H4 (cell line): ENCODE results near the gene PCGF3. TPM values are rescaled to one million over a fixed set of nuclear protein-coding genes. Genes with fewer than 3 reads are reported as not detected.

ENCODE experiments used
- DNase-seq: peaks from one replicate; pipeline ENCODE4 v3.0.0-alpha.2; 2015; ENCODE audit warnings: low spot score
- total RNA-seq: library from RNA; depleted of rRNA; stranded (reverse); fragments of >200 nt; shearing (Covaris generic); gene quantifications from 2 replicates; pipeline ENCODE4 v1.2.3, GENCODE V29; 2014

The PCGF3 gene
- total RNA-seq, 1 experiment from 2014 or later: 26.1 TPM

DNA sequence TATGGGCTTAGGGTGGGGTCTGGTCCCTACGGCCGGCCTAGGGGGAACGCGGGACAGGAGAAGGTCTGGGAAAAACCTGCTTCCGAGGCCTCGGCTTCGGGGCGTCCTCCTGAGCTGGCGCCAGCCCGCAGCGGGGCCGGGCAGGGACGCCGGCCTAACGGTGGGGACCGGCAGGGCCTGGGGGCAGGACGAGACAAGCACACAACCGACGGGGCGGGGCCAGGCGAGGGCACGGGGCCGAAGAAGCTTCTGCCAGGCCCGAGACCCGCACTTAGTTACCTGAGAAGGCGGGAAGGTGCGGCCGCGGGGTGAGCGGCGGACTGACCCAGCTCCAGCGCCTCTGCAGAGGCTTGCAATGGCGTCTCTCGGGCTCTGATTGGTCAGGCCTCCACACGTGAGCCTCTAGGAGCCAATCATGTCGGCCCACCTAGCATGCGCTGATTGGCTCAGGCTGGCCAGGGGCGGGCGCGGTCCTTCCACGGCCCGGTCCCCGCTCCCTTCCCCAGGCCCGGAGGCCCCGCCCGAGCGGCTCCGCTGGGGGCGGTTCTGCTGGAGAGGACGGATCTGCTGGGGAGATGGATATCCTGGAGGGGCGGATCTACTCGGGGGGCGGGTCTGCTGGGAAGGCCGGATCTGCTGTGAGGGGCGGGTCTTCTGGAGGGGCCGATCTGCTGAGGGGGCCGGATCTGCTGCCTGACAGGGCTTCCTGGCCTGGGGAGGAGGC, 76.0 kb downstream of the PCGF3 start:
- peak; percentile 98 for DNase-seq

DNA sequence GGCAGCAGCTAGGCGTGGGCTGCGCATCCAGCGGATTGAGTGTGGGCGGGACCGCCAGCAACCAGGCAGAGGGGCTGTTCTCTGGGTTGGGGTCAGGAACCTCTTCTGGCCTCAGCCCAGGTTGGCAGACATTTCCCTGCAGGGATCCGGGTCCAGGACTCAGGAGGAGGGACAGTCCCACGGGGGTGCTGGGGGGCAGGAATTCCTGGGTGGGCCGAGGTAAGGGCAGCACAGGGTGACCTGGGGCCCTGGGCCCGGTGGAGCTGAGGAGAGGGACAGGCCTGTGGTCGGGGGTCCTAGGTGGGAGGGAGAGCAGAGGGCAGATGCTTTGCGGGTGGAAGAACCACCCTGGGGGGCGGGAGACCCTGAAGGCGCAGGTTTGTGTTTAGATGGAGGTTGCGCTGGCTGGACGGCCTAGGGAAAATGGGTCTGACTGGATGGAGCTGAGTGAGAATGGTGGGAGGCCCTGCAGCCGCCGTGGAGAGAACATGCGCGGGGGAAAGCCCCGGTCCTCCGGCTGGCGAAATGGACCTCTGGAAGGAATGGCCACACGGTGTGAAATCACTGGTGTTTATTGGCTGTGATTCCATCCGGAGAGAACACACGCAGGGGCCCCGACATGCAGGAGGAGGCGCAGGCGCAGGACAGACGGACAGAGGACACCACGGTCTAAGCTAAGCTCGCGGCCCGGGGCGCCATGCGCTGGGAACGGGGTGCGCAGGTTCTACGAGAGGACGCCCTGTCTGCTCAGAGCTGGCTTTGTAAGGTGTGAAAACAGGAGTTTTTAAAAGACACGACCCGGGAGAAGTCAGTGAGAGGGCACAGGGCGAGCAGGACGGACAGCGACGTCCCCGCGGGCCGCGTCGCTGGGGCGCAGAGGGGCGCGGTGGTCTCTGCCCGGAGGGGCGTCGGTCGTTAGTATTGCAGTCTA, 79.0 kb downstream of the PCGF3 start:
- no peak for DNase-seq

DNA sequence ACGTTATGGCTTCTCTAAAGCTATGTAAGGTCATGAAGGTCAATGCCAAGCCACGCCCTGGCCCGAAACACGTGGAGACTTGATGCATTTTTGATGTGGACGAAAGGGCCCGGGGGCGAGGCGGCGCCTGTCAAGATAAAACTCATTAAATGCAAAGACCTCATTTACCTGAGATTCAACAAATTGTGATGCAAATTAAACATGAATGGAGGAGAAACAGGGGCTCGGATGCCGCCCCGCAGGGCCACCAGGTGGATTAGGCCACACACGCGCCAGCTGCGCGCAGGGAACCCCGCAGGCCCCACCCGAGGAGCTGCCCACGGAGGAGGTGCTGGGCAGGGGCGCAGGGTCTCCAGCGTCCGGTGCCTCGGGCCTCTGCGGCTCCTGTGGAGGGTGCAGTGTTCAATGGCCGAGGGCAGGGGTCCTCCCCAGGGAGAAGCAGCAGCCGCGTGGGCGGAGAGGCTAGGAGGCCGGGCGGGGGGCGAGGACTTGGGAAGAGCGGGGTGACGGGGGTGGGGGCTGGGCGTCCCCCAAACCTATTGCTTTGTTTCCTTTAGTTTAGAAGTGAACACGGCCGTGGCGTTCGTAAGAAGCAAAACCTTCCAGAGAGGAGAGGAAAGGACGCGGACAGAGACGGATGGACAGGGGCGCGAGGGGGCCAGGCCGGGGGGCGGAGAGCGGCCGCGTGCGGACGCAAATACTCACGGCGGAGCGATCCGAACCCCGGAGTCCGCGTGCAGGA, 79.9 kb downstream of the PCGF3 start:
- no peak for DNase-seq

DNA sequence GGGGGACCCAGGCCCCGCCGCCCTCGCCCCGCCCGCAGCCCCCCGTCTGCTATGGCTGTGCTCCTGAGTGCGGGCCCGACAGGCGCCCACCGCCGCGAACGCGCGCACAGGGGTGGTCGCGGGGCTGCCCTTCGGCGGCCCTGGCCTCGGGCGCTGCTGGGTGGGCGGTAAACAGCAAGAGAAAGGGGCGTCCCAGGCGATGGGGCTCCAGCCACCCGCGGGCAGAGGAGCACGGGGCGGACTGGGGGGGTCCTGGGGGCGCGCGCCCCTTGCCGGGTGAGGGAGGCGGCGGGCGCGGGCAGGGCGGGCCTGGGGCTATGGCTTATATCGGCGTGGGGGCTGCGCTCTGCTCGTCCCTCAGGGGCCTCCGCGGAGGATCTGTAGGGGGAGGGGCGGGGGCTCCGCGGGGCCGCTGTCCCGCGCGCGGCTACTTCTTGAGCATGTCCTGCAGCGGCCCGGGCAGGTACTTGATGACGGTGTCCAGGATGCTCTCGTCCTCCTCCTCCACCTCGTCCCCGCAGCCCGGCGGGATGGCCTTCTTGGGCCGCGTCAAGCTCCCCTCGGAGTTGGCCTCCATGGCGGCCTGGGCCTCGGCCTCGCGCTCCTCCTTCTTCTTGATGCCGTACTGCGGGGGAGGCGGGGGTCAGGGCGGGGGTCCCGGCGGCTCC, 80.6 kb downstream of the PCGF3 start:
- no peak for DNase-seq

DNA sequence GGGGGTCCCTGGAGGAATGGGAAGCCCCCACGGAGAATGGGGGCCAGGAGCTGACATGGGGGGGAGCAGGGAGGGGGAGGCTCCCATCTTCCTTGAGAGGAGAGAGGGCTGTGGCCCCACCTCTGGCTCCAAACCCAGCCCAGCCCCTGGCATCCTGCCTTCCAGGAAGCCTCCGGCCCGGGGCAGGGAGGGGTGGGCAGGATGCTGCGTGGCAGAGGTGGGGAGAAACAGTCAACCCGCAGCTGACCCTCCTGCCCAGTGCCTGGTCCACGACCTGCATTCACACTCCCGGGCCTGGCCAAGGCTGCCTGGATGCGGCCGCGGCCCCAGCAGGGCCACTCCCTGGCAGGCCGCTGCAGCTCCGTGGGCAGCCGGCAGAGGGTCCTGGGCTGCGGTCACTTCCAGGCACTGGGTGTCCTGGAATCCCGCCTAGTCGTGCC, 81.2 kb downstream of the PCGF3 start:
- DNase-seq: no peak

DNA sequence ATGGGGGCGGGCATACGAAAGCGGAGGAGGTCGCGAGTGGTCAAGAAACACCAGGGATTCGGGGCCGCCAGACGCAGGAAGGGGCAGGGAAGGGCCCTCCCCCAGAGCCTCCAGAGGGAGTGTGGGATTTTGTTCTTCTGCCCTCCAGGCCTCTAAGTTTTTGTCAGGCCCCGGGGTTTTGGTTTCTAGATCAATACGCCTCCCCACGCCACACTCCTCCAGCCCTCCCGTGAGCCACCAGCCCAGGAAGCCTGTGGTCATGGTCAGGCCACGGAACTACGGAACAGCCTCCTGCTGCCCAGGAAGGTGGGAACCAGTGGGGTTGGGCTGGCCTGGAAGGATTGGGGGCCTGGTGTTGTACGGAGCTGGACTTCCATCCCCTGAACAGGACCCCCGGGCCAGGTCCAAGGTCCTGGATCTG, 81.9 kb downstream of the PCGF3 start:
- no peak for DNase-seq

DNA sequence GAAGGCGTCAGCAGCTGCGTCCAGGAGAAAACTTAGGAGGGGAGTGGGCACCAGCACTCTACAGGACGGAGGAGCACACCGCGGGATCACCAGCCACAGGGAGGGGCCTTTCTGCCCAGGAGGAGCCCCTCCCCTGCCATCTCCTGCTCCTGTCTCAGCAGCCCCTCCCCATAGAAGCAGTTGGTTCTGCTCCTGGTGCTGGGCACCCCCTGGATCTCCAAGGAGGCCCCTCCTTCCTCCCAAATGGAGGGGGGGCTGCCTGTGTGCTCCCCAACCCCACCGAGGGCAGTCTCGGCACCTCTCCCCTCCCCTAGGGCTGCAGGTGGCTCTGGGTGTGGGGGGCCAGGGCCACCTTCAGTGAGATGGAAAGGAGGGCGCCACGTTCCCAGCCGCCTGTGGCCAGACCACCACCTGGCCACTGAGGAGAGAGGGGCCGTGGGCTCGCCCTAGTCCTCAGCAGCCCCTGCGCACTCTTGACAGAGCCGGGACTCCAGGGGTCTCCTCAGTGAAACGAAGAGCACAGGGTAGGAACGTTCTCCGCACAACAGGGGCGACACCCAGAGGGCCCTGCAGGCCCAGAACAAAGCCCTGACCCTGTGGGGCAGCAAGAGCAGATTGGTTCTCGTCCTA, 82.5 kb downstream of the PCGF3 start:
- DNase-seq: no peak

DNA sequence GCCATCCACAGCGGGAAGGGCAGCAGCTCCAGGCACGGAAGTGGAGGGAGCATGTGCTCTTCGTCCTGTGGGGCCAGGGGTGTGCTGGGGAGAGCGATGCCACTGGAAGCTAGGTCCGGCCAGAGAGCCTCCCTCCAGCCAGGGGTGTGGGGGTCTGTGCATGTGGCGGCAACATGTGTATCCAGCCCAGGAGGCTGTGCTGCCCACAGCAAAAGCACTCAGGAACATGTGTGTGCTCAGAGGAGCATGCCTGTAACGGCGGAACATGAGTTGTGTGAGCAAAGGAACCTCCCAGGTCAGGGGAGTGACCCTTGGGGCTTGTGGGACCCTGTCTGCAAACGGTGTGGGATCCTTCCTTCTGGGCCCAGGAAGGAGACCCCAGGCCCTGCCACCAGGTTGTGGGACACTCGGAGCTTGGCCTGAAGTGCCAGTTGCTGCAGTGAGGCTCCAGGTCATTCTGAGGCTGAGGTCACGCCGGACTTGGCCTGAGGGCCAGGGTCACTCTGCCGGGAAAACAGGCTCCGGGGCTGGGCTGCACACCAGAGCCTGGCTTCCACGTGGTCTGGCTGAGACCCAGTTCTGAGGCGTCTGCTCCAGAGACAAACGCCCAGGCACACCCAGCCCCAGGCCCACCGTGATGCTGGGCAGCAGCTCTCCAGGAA, 83.1 kb downstream of the PCGF3 start:
- no peak for DNase-seq

DNA sequence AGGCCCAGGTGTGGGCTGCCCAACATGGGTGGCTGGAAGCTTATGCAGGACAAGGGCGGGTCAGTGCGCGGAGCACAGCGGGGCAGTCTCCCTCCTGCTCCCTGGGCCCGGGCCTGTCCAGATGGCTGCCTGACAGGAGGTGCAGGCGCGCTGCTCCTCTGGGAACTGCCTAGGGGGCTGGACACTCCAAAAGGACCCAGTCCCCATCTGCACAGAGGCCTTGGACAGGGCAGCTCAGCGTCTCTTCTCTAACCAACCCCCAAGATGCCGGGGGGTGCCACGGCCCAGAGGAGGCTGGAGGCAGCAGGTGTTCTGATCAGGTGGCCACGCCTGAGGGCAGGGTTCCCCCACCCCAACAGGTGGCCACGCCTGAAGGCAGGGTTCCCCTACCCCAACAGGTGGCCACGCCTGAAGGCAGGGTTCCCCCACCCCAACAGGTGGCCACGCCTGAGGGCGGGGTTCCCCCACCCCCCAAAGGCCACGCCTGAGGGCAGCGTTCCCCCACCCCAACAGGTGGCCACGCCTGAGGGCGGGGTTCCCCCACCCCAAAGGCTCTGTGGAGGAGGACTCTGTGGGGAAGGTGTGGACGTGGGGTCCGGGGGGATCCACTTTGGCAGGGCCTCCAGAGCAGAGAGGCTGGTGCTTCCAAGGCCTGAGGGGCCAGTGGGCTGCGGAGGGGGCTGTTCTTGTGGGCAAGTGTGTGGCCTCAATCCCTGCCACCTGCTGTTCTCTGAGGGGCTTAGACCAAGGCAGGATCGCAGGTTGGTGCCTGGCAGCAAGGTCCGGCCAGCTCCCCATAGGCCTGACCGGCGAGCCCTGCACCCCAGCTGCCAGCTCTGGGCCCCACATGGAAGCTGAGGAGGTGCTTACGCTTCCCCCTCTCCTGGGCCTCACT, 84.2 kb downstream of the PCGF3 start:
- no peak for DNase-seq

DNA sequence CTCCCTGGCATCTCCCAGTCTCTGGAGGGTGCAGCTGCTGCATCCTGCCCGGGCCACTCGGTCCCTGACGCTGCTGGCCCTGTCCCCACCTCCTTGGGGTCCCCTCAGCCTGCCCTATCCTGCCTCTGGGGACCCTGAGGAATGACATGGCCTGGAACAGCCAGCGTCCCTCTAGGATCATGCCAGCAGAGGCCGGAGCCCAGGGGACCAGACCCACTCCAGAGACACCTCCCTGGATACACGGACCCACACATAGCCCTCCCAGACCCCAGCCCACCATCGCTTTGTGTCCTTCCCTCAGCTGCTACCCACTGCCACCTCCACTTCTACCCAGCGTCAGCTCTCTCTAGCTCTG, 84.8 kb downstream of the PCGF3 start:
- DNase-seq: no peak

DNA sequence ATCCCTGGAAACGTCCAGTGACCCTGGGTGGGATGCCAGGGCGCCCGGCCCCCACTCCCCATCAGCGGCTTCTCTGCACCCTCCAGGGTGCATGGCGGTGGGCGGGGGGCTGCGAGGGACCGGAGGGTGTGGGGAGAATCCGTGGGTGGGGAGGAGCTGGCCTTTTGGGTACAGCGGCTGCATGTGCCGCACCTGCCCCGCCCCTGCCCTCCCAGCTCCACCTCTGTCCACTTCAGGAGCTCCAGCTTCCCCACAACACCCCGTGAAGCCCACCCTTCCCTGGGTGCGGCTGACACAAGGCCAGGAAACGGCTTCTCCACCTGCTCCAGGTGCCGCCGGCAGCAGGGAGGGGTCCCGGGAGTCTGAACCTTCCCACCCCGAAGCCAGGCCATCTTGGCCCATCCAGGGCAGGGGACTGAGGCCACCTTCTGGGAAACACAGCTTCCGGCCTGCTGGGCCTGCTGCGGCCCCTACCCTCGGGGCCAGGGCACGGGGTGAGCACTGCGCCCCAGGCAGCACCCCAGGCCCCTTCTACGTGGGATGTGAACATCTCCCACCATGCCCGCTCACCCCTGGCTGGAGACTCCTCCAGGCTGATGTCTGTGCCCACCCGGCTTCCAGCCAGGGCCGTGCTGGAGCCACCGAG, 85.7 kb downstream of the PCGF3 start:
- no peak for DNase-seq

DNA sequence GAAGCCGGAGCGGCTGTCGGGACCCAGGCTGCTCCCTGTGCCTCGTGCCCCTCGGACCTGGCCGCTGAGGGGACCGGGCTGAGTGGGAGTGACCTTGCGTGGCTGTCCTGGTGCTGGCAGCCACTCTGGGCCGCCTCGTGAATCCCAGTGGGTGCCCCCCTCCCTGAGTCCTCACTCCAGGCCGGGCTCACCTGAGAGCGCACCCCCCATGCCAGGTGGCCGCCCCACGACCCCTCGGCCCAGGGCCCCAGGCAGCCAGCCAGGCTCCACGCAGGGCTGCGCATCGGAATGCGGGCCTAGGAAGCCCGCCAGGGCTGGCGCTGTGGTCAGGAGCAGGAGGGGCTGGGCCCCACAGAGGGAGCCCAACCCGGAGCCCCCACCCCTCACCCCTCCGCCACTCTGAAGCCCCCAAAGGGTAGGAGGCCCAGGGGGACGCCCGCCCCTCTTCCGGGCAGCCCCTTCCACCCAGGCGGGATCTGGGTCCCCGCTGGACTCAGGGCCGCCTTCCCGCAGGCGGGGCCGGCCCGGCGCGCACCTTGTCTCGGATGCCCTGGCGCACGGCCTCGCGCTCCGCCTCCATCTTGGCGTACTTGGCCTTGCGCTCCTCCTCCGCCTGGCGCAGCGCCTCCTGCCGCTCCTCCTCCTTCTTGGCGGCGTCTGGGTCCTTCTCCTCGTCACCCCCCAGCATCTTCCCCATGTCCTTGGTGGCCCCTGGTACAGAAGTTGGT, 86.4 kb downstream of the PCGF3 start:
- DNase-seq: no peak

DNA sequence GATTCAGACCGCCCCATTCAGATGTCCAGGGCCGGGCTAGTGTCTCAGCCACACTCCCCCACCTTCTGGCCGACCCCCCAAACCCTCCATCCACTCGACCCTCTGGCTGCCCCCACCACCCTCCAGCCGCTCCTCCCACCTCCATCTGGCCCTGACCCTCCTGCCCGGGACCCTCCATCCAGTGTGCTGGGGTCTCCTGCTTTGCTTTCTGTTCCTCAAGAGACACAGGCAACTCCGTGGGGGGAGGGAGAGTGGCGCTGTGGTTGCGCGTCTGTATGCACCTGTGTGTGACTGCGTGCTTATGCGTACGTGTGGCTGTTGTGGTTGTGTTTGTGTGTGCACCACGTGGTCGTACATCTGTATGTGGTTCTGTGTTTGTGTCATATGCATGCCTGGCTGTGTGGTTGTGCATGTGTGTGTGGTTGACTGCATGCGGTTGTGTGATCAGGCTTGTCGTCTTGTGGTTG, 87.0 kb downstream of the PCGF3 start:
- DNase-seq: no peak

DNA sequence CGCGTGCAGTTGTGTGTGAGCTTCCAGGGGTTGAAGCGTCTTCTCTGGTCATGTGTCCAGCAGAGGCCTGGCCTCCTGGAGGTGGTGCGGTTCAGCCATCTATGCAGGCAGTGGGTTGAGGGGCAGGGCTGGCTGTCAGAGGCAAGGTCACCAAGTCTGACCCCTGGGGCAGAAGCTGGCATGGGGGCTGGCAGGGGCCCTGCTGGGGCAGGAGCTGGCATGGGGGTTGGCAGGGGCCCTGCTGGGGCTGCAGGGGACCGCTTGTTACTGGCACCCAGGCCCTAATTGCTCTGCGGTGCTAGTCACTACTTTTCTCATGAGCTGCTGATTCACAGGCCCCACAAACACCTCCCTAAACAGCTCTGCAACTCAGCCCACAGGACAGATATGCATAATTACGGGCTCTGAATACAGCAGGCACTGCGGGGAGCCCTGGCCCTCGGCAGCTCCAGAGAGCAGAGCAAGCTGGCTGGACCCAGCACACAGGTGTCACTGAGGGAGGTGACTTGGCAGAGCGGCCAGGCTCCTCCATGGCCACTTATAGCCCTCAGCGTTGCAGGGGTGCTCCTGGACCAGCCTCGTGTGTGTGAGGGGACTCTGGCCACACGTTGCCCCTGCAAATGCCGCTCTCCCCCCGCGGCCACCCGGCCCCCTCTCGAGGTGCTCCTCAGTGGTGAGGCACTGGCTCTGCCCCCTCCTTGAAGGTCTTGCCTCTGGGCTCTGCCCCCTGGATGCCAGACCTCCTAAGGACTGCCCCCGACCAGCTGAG, 87.6 kb downstream of the PCGF3 start:
- DNase-seq: no peak

DNA sequence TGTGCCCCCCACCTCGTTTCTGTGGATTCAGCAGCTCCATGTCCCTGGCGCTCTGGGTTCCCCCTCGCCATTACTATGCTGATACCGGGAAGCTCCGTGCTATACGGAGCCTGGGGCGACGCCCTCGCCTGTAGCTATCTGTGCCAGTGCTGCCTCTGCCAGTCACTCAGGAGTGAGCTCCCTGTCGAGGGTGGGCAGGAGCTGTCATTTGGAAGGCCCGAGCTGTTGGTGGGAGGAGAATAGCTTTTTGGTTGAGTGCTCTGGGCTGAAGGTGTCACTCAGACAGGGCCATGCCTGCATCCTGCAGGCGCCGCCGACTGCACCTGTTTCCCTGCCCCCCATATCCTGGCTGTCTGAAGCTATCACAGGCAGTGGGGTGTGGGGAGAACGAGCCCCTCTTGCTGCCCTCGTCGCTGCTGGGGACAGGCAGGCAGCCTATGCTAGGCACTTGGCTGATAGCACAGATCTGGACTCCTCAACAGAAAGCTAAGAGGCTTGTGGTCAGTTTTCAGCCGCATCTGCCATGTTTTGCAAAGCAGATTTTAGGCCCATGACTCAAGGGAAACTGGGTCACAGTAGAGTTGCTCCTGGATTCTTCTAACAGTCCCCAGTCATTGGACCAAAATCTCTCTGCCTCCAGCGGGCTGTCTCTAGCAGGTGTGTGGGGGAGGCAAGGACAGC, 88.4 kb downstream of the PCGF3 start:
- no peak for DNase-seq

DNA sequence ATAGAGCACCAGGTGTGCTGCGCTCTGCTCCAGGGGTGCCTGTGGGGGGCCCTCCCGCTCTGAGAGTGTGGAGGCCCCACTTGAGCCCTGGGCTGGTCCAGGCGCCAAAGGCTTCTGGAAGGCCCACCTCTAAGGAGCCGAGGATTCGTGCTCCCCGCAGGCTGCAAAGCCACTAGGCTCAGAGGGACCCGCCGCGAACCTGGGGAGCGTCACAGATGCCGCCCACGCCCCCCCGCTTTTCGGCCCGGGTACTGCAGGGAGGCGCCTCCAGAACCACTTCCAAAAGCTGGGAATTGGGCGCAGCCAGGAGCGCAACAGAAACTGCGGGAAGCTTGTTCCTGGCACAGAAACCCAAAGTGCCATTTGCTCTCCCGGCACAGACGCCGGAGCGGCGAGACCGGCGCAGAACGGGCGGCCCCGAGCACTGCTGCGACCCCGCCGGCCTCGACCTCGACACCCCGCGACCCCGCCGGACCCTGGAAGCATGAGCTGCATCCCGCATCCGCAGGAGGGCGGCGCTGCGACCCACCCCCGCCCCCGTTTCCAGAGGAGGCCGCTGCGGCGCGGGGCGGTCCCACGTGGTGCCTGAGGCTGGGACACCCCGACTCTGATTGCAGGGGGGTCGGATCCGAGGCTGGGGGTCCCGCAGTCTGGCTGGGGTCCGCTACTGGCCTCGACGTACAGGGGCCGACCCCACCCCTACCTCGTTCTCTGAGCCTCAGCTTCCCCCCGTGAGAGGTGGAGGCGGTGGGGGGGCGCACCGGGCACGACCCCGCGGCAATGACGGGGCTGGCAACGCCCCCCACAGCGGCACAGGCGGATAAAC, 89.5 kb downstream of the PCGF3 start:
- no peak for DNase-seq
